ENCODE measurements around the gene HS3ST3A1.

The HS3ST3A1 gene

GRCh38 chr17:13601776-13602551 lies at the start of gene HS3ST3A1:
Gene HS3ST3A1, minus strand, starts transcription at chr17:13601929. Its CDS starts 800 bp downstream, at chr17:13601129.
- DNase-seq (ENCODE audit: low spot score), result peak; percentile 95

GRCh38 chr17:13650096-13650675 lies 48.5 kb upstream of the HS3ST3A1 start:
- DNase-seq (ENCODE audit: low spot score), result no peak

- peak; percentile 47 for DNase-seq (ENCODE audit: low spot score)
These were observed 45.9 kb upstream of the HS3ST3A1 start for GRCh38 chr17:13647543-13648021.

- peak; percentile 9 for DNase-seq (ENCODE audit: low spot score)
These were observed 45.3 kb upstream of the HS3ST3A1 start for GRCh38 chr17:13646969-13647542.

GRCh38 chr17:13646411-13646810 lies 44.7 kb upstream of the HS3ST3A1 start:
- DNase-seq (ENCODE audit: low spot score), result peak; percentile 26

GRCh38 chr17:13643180-13643579 lies 41.5 kb upstream of the HS3ST3A1 start:
- no peak for DNase-seq (ENCODE audit: low spot score)

GRCh38 chr17:13642188-13642587 lies 40.5 kb upstream of the HS3ST3A1 start:
- DNase-seq (ENCODE audit: low spot score), result no peak

GRCh38 chr17:13640551-13640950 lies 38.8 kb upstream of the HS3ST3A1 start:
- DNase-seq (ENCODE audit: low spot score), result no peak

GRCh38 chr17:13638855-13639458 lies 37.2 kb upstream of the HS3ST3A1 start:
- DNase-seq (ENCODE audit: low spot score), result no peak

- DNase-seq (ENCODE audit: low spot score), result no peak
These were observed 35.2 kb upstream of the HS3ST3A1 start for GRCh38 chr17:13636951-13637350.

- DNase-seq (ENCODE audit: low spot score), result no peak
These were observed 34.2 kb upstream of the HS3ST3A1 start for GRCh38 chr17:13635951-13636350.

GRCh38 chr17:13634021-13634420 lies 32.3 kb upstream of the HS3ST3A1 start:
- peak; percentile 11 for DNase-seq (ENCODE audit: low spot score)

GRCh38 chr17:13631529-13631928 lies 29.8 kb upstream of the HS3ST3A1 start:
- DNase-seq (ENCODE audit: low spot score), result no peak

GRCh38 chr17:13626703-13627102 lies 25.0 kb upstream of the HS3ST3A1 start:
- DNase-seq (ENCODE audit: low spot score), result peak; percentile 77

- no peak for DNase-seq (ENCODE audit: low spot score)
These were observed 17.7 kb upstream of the HS3ST3A1 start for GRCh38 chr17:13619462-13619861.

GRCh38 chr17:13616031-13616430 lies 14.3 kb upstream of the HS3ST3A1 start:
- DNase-seq (ENCODE audit: low spot score), result no peak

- DNase-seq (ENCODE audit: low spot score), result no peak
These were observed 8.2 kb upstream of the HS3ST3A1 start for GRCh38 chr17:13609941-13610340.

GRCh38 chr17:13601322-13601775 lies 380 bp downstream of the HS3ST3A1 start:
- peak; percentile 47 for DNase-seq (ENCODE audit: low spot score)

- DNase-seq (ENCODE audit: low spot score), result peak; percentile 71
These were observed 1.0 kb downstream of the HS3ST3A1 start for GRCh38 chr17:13600475-13601321.

GRCh38 chr17:13599864-13600263 lies 1.9 kb downstream of the HS3ST3A1 start:
- DNase-seq (ENCODE audit: low spot score), result no peak

GRCh38 chr17:13599168-13599577 lies 2.6 kb downstream of the HS3ST3A1 start:
- no peak for DNase-seq (ENCODE audit: low spot score)

All from GM03348 (cell line).